HG02884 (cell line): ENCODE data around the gene EFCAB8.
A peak's percentile ranks its signal among the peaks of the same experiment; 100 is the strongest.

Experiments
- ATAC-seq: cut with Tn5 transposase; IDR thresholded peaks from one replicate; pipeline ENCODE4 v1.9.1; 2021; ENCODE audit warnings: mild to moderate bottlenecking, moderate library complexity; ENCODE audit not compliant: unreplicated experiment

EFCAB8 gene, protein sequence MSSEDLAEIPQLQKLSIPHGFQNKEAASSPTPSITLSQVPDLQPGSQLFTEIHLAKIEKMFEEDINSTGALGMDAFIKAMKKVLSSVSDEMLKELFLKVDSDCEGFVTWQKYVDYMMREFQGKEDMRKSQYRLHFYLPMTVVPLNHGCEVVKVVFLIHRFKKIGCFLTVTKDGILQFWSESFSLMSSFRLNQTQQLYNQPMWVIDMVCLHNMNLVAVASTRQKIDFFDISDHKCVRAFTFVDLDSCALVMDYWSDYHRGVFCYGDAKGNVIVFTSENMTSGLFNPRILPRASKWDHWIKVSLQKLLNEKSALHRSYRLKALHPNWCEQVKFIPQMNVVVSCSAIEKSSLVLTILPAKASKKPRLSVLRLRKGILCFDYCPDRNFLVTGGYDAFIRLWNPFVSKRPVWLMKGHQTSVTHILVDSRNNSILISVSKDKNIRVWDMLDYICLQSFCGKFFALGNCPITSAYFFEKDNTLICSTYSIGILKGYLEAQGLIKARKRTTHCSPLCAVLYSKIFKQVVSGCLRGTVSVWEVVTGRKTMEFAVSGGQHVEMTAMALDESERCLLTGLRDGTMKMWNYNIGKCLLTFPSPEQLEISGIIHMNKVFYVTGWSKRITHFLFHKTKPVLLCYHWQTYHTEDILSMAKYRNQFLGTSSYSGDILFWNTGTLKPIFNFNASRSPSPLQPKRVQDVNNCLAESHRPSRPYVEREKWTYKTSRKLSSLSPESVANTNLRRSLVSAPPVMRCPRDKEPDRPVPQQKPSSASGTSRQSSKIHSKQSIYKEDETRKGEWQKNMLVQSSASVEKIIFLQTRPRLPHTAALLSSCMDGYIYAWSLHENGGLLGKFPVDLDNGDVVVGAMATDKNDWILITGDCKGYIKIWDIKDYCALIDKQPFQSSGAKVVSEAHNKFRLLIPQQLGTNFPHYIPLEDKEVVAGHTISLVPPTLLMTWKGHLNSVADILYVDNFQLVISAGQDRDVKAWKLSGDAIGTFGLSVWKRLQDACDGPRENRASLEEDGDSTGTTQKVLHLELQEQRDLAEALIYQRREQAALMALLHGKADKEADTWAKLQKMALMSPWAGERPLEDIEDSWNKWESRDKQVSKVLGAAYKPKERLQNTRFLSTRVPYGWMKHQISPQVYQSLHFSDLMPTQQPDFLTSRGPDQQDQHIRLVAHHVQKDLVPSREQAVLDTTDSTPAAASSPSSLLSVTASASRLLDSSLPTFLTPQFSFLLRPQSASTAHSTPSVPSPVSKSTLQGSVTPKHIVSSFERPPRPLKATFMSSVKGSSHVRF

DNA sequence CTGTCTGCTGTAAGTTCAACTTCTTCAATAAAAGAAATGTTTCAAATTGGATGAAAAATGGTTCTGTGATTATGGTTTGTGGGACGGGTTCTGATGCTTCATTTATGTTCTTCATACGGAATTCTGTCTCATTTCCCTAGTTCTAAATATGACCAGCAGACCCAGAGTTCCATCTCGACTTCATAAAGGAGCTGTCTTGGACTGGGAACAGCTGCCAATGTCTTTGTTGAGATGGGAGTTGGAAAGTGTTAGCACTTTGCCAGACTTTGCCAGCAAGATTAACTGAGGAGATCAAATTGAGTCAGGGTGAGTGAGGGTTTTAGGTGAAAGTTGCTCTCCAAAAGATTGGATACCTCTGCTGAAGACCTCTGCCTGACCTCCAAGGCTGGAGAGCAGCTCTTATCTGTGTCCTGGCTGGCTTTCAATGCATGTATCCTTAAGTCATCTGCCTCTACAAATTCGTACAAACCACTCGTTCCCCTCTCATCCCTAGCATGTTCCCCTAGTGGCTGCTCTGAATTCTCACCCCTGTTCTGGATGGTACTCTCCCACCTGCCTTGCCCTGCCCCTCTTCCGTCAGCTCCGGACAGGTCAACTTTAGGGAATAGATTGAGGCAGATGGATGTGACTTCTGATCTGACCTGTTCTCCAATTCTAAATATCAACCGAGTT is at the start of gene EFCAB8:
Gene EFCAB8, plus strand, starts transcription at position 223 of the 672 bp plus-strand sequence. CDS start 4,870 bp downstream, outside the sequence.
- ATAC-seq: no peak

DNA sequence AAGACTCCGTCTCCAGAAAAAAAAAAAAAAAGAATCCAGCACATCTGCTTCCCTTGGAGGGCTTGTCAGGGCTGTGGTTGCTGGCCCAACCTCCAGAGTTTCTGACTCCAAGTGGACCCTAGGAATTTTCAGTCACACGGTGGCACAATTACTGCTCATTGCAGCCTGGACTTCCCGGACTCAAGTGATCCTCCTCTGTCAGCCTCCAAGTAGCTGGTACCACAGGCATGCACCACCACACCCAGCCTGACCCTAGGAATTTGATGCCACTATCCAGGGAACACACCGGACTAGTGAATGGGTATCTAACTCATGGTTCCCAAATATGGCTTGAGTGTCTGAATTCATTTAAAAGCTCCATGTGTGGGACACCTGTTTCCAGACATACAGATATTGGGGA is 48.8 kb upstream of the EFCAB8 start:
- ATAC-seq: no peak

DNA sequence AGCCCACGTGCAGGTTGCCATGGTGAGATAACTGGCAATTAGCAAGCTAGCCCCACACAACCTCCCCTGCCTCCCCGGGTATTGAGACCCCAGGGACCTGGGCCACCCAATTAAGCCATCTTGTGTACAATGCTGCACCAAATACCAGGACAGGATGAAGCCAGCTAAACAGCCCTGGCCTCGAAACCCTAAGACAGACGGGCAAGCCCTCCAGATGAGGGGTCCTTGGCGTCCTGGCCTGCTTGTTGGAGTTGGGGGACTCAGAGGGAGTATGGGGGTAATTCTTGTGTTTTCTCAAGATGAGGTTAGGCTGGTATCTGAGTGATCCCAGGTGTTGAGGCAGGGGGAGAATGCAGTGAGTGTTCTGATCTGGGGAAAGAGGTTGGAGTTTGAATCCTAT is 47.8 kb upstream of the EFCAB8 start:
- ATAC-seq: no peak

DNA sequence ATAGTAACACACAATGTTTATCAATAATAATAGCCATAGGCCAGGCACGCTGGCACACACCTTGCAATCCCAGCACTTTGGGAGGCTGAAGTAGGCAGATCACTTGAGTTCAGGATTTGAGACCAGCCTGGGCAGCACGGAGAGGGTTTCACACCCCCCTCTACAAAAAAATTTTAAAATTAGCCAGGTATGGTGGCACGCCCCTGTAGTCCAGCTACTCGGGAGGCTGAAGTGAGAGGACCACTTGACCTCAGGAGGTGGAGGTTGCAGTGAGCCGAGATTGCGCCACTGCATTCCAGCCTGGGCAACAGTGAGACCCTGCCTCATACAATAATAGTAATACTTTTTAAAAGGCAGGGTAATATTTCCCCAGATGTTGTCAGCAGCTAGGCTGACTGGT is 46.8 kb upstream of the EFCAB8 start:
- ATAC-seq: no peak

DNA sequence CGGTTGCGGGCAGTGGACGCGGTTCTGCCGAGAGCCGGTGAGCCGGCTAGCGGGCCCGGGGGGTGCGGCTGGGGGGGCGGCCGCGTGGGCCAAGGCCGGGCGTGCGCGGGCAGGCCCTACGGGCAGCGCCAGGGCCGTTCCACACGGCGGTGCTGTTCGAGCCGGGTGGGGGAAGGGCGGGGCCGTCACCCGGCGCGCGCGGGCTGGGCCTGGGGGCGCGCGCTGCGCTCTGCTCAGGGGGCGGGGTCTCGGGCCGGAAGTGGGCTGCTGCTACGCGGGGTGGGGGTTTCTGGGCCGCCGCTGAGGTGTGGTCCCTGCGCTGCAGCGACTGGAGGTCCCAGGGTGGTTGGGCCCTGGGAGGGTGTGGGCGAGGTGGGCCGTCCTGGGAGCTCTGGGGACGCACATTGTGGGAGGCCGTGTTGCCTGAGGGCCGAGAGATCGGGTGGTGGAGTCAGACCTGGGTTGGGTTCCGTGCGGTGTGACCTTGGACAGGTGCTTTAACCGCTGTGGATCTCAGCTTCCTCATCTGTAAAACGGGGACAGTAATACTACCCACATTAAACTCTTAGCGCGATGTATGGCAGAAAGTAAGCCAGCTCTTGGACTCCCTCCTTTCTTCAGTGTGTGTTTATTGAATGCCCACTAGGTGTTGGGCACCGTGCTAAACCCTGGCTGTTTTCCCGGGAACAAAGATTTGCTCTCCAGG is 38.6 kb upstream of the EFCAB8 start:
- peak; percentile 41 for ATAC-seq

DNA sequence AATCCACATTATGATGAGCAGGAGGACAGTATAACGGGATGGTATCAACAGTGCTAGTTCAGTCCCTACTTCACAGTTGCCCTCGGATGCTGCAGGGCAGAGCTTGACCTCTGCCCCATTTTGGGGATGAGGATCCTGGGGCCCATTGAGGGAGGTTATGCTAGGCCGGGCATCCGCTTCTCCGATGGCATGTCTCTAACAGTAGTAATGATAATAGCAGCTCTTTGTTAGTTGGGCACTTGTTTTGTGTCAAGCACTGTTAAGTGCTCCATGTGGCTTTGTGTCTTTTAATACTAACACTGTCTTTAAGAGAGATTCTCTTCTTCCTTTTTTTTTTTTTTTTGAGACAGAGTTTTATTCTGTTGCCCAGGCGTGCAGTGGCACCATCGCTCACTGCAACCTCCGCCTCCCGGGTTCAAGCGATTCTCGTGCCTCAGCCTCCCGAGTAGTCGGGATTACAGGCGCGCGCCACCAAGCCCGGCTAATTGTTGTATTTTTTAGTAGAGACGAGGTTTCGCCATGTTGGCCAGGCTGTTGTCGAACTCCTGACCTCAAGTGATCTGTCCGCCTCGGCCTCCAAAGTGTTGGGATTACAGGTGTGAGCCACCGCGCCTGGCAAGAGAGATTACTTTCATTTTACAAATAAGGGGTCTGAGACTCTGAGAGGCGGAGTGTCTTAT is 37.9 kb upstream of the EFCAB8 start:
- no peak for ATAC-seq

DNA sequence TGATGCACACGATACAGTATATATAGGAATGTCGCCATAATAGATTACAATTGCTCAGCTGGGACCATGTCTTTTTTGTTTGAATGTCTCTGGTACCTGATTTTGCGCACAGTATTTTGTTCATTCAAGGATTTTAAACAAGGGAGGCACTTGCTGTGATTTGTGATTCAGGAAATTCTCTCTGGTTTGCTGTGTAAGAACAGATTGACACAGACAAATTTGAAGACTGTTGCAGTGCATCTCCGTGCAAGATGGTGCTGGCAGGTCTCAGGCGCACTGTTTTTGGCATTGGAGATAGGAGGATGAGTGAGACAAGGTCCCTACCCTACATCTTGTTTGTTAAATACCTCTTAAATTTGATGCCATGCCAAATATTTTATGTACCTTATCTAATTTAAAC is 36.5 kb upstream of the EFCAB8 start:
- no peak for ATAC-seq

DNA sequence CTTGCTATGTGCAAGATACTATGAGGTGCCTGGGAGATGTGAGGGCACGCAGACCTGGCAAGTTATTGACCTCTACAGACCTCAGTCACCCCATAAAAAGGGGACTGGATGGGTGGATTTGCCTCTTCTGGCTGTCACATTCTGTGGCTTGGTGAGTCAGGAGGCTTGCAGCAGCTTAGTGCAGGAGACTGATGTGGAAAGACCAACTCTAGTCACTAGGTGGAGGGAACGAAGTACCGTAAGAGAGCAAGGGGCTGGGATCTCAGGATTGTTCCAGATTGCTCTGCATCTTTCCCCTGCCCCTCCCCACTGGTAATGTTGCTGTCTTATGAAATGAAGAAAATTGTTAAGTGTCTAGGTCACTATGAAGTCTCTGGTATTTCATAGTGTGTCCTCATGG is 35.6 kb upstream of the EFCAB8 start:
- ATAC-seq: no peak

DNA sequence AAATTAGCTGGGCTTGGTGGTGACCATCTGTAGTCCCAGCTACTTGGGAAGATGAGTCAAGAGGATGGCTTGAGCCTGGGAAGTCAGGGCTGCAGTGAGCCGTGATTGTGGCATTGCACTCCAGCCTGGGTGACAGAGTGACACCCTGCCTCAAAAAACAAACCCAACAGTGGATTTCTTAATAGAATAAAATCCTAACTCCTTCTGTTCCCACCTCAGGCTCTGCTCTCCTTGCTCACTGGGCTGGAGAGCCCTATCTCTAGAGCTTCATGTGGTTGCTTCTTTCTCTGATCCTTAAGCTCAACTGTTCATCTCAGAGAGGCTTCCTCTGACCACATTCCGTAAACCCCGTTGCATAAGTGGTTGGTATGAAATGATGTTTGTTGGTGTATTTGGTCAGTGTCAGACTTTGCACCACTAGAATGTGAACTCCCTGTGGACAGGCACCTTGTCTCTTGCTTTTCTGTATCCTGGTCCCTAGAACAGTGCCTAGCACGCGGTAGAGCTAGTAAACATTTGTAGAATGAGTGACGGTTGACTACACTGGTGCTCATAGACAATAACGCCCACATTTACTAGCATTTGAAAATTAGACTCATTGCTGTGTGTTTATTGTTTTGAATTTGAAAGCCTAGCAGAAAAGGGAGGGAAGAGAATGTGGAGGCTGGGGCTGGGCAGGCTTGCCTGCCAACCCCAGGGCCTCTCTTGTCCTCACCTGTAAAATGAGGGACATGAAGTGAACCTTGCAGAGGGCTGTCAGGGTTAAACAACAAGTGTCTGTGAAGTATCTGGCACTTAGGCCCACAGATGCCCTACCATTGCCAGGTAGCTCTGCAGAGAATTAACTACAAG is 34.8 kb upstream of the EFCAB8 start:
- ATAC-seq: no peak

DNA sequence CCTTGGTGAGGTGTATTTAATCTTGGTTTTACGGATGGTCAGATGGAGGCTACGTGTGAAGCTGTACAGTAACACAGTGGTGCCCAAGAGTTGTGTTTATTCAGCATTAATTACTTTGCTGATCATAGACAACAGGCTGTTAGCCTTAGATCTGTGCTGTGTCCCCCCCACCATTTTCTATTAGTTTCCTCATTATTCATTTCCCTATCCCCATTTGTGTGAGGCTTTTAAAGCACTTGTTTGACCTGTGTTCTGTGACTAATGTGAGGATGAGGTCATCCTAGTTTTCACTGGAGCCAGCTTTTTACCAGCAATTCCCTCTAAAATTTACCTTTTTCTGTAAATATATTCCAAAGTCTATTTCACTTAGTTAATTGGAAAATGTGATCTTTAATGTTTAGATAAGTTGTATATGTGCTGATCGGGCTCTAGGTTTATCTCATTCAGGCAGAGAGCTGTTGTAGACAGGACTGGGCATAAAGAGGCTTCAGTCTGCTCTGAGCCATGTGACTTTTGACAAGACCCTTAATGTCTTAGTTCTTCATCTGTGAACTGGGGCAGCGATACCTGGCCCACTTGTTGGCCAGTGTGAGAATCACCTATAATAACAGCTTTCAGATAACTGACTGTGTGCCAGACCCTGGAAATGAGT is 30.6 kb upstream of the EFCAB8 start:
- no peak for ATAC-seq

DNA sequence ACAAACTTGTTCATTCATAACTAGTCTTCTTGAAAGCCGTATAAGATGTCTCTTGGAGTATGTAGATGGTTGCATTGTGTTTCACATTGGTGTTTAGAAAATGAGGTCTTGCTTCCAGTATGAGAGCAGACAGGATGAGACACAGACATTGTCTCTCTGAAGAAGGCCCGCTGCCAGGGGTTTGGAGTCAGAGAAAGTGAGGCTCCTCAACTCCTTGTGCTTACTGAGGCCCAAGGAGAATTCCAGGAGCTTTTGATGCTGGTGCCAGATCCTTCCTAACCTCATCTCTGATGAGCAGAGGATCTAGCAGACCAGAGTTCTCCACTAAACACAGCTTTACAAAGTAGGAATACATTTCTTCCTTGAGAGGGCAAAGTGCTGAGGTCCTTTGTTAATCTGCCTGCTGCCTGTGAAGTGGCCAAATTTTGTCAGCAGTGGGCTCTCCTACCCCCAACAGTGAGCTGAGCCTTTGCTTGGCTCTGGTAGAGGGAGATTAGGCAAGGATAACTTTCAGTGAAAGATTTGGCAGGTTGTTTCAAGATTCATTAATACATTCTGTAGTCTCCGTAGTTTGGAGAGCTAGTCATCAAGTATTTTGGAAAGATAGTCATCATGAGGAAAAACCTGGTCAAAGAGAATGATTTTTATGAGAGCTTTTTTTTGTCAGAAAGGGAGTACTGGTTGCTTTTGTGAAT is 29.3 kb upstream of the EFCAB8 start:
- no peak for ATAC-seq

DNA sequence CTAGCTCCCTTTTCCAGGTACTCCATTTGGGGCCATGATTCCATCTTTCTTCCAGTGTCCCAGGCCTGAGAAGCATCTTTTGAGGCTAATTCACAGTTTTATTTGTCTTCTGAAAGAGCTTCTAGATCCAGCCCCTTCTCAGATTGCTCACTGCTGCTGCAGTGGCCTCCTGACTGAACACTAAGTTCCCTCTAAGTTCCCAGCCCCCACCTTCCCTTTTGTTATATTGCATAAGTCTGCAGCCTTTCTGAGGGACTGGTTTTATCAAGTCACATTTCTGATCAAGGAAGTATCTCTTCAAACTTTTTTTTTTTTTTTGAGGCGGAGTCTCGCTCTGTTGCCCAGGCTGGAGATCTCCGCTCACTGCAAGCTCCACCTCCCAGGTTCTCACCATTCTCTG is 28.3 kb upstream of the EFCAB8 start:
- no peak for ATAC-seq

DNA sequence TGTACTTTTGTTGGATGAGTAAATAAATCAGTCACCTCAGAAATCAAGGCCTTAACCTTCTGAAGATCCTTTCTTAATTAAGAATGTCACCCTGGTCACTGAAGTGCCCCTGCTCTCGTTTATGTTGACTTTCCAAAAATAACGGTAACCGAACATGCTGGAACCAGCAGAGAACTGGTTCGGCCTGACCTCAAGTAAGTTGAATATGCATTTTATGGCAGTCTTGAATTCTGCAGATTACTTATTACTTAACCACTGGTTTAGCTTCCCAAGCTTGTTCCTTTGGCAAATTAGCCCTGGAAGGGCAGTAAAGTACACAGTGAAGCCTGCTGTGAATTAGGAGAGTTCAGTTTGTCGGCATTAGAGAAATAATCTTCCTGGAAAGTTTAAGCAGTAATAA is 26.7 kb upstream of the EFCAB8 start:
- ATAC-seq: no peak

DNA sequence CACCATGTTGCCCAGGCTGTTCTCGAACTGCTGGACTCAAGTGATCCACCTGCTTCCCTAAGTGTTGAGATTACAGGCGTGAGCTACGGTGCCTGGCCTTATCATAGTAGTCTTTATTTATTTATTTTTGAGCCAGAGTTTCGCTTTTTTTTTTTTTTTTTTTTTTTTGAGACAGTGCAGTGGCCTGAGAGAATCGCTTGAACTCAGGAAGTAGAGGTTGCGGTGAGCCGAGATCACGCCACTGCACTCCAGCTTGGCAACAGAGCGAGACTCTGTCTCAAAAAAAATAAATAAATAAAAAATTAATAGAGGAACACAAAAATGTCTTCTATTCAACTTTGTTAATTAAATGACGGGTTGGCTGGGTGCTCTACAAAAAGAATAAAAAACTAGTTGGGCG is 26.1 kb upstream of the EFCAB8 start:
- no peak for ATAC-seq

DNA sequence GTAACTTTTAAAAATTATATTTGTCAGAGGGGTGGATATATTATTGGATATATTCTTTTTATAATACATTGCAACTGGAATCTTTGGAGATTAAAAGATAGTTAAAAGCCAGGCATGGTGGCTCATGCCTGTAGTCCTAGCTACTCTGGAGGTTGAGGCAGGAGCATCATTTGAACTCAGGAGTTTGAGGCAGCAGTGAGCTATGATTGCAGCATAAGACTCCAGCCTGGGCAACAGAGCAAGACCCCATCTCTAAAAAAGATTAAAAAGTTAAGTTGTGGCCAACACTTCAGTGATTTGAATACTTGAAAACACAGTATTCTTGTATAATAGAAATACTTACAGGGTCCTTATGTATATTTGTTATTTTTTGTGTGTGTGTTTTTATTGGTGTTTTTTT is 23.8 kb upstream of the EFCAB8 start:
- no peak for ATAC-seq

DNA sequence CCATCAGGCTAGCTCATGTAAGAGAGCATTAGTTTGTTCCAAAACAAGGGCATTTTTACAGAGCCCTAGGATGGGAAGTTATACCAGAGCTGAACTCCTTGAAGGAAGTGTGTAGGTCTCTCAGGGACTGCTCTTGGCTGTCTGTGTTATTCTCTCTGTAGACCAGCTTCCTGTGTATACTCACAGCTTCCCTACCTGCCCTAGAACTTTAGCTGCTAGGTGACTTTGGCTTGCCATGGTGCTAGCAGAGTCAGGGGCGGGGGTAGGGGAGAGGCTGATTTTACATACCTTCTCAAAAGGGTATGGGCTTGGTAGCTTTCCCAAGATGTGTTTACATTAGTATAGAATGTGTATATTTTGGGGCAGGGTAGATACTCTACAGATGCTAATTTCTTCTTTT is 21.6 kb upstream of the EFCAB8 start:
- ATAC-seq: no peak

DNA sequence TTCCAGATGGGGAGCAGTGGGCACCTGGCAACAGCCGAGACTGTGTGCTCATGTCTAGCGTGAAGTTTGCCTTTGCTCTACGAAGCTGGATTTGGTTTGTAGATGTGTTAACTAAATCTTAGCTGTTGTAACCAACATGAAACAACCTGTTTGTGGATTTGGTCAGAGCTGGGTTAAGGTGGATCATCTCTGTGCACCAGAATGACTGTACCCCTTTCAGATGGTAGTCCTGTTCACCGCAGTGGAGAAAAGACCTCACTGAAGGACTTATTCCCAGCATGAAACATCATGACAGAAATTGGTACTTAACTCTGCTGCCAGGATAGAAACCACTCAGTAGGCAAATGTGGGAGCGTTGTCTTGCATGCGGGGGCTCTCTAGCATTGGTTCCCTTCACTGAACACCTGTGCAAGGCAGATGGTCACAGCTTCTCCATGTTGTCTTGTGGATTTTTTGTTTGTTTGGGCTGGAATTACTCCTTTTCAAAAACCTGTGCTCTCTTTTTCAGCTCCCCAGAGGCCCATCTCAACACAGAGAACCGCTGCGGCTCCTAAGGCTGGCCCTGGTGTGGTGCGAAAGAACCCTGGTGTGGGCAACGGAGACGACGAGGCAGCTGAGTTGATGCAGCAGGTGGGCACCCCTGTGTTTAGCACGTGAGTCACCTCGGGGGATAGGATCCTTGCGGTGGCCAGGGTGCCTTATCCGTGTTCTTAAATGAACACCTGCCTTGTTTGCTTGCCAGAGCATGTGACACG is 19.3 kb upstream of the EFCAB8 start:
- no peak for ATAC-seq
